DMS79 treated with DMSO at 0.1 percent for 48 hours (cell line): ENCODE data around the gene PRM1.

ENCODE experiments used
- DNase-seq: peaks from one replicate; lab custom pipeline; 2025; lab: John Stamatoyannopoulos, UW

Gene PRM1

GRCh38 chr16:11236461-11237254 lies 44.5 kb downstream of the PRM1 start:
- no peak for DNase-seq

GRCh38 chr16:11235703-11235991 lies 45.5 kb downstream of the PRM1 start:
- DNase-seq: no peak

- DNase-seq: no peak
Observed at GRCh38 chr16:11234884-11235702, 46.0 kb downstream of the PRM1 start.

GRCh38 chr16:11233727-11234376 lies 47.3 kb downstream of the PRM1 start:
- no peak for DNase-seq

GRCh38 chr16:11232852-11233726 lies 48.0 kb downstream of the PRM1 start:
- no peak for DNase-seq

GRCh38 chr16:11232302-11232851 lies 48.8 kb downstream of the PRM1 start:
- DNase-seq: no peak

GRCh38 chr16:11231367-11231970 lies 49.7 kb downstream of the PRM1 start:
- no peak for DNase-seq
